Lower leg skin (tissue), 3 donors: ENCODE data around the gene KLK4.

Experiments
- CTCF ChIP-seq, 3 donors: fragments of 450-650 bp; IDR thresholded peaks; one replicate each; pipeline ENCODE4 v1.5.1; 2016; ENCODE audit warnings: antibody characterized with exemption in 3 of 3, mild to moderate bottlenecking in 3 of 3, moderate library complexity in 2 of 3
- POLR2A ChIP-seq, 2 donors: fragments of 450-650 bp; IDR thresholded peaks; one replicate each; pipeline ENCODE4 v1.6.1; 2016 to 2017; ENCODE audit warnings: antibody characterized with exemption in 2 of 2, mild to moderate bottlenecking in 1 of 2, moderate library complexity in 1 of 2

GRCh38 chr19:50952910-50953309 lies 41.7 kb upstream of the KLK4 start, which contains the start of gene KLK5:
- no peak for TF ChIP-seq CTCF (IDR thresholded peaks at IDR 0.05)
- TF ChIP-seq POLR2A (IDR thresholded peaks at IDR 0.05), result no peak
